B cell (primary cell): ENCODE data around the gene C19orf18. TPM values are rescaled to one million over a fixed set of nuclear protein-coding genes. Genes with fewer than 3 reads are reported as not detected.

ENCODE experiments used
- ATAC-seq: fragments of 200-7000 bp; cut with Tn5 transposase; one replicate; pipeline ENCODE4 v1.10.0; 2021; ENCODE audit warnings: low read depth, mild to moderate bottlenecking, moderate number of reproducible peaks, moderate library complexity
- CTCF ChIA-PET: fragments of 350-600 bp; sonication (Branson Sonifier 250); formaldehyde crosslinking; loops from one replicate; lab custom pipeline; 2021; ENCODE audit warnings: antibody characterized with exemption, inconsistent platforms; lab: Charles Lee
- POLR2A ChIA-PET: fragments of 350-600 bp; sonication (Branson Sonifier 250); formaldehyde crosslinking; loops from one replicate; lab custom pipeline; 2021; ENCODE audit warnings: antibody characterized with exemption; lab: Charles Lee
- DNase-seq: peaks from one replicate; pipeline ENCODE4 v3.0.0; 2013
- H2AFZ ChIP-seq: 2 replicates; pipeline ENCODE4 v1.6.1; 2012; ENCODE audit warnings: mild to moderate bottlenecking, low read depth, low read length; ENCODE audit not compliant: insufficient read depth, poor library complexity, severe bottlenecking
- H3K27ac ChIP-seq, 2 donors: 1 replicate in 1 of 2; 2 replicates in 1 of 2; pipeline ENCODE4 v1.5.1; 2012 to 2013; ENCODE audit warnings: low read length in 2 of 2, mild to moderate bottlenecking in 2 of 2, moderate library complexity in 1 of 2
- H3K27me3 ChIP-seq, 4 experiments: fragments of 200-600 bp in 1 of 4; sonication (generic) in 1 of 4; replicated peaks in 1 of 4; 1 replicate in 2 of 4; 2 replicates in 2 of 4; pipeline versions ENCODE4 v1.6.1 to v1.7.0; 2013 to 2016; ENCODE audit warnings: low read length in 3 of 4, mild to moderate bottlenecking in 2 of 4, mixed read lengths in 1 of 4, moderate library complexity in 1 of 4; ENCODE audit not compliant: insufficient read depth in 4 of 4, control insufficient read depth in 3 of 4; ENCODE audit errors: control extremely low read depth in 1 of 4
- H3K36me3 ChIP-seq, 2 experiments: replicated peaks in 1 of 2; 1 replicate in 1 of 2; 2 replicates in 1 of 2; pipeline versions ENCODE4 v1.6.1 to v1.7.1; 2013; ENCODE audit warnings: low read length in 1 of 2; ENCODE audit not compliant: insufficient read depth in 2 of 2, control insufficient read depth in 1 of 2; ENCODE audit errors: control extremely low read depth in 1 of 2, extremely low read depth in 1 of 2
- H3K4me1 ChIP-seq, 2 donors: fragments of 200-600 bp in 1 of 2; sonication (generic) in 1 of 2; 1 replicate in 1 of 2; 2 replicates in 1 of 2; pipeline versions ENCODE4 v1.5.1 to v1.6.1; 2013 to 2017; ENCODE audit warnings: low read length in 2 of 2; ENCODE audit not compliant: control insufficient read depth in 2 of 2, insufficient read depth in 2 of 2
- H3K4me2 ChIP-seq: replicated peaks from 2 replicates; pipeline ENCODE3; 2012; ENCODE audit warnings: mild to moderate bottlenecking, low read depth, low read length; ENCODE audit not compliant: poor library complexity, severe bottlenecking
- H3K4me3 ChIP-seq, 5 experiments: fragments of 200-600 bp in 1 of 5; sonication (generic) in 1 of 5; 1 replicate in 3 of 5; 2 replicates in 2 of 5; pipeline versions ENCODE4 v1.5.1 to v1.7.0; 2011 to 2016; ENCODE audit warnings: low read length in 4 of 5, mild to moderate bottlenecking in 4 of 5, low read depth in 2 of 5, control low read depth in 1 of 5, moderate library complexity in 1 of 5; ENCODE audit not compliant: insufficient read depth in 1 of 5; ENCODE audit errors: control extremely low read depth in 1 of 5, extremely low read depth in 1 of 5
- H3K79me2 ChIP-seq: fragments of 200-600 bp; sonication (generic); one replicate; pipeline ENCODE4 v1.6.0; 2016; ENCODE audit warnings: low read length; ENCODE audit not compliant: control insufficient read depth, insufficient read depth
- H3K9ac ChIP-seq: fragments of 200-600 bp; sonication (generic); 2 replicates; pipeline ENCODE4 v1.6.1; 2017; ENCODE audit warnings: mild to moderate bottlenecking, low read length, moderate library complexity
- H3K9me3 ChIP-seq, 3 donors: one replicate each; pipeline versions ENCODE4 v1.6.1 to v1.7.1; 2013; ENCODE audit warnings: low read length in 2 of 3; ENCODE audit not compliant: control insufficient read depth in 2 of 3, insufficient read depth in 1 of 3; ENCODE audit errors: control extremely low read depth in 1 of 3
- H4K20me1 ChIP-seq: 2 replicates; pipeline ENCODE4 v1.6.0; 2012; ENCODE audit warnings: mild to moderate bottlenecking, low read length; ENCODE audit not compliant: insufficient read depth, control insufficient read depth, poor library complexity, severe bottlenecking
- H3K27ac Mint-ChIP-seq: one replicate; pipeline ENCODE4 v1.8.0; 2021; ENCODE audit warnings: mixed read lengths
- H3K27me3 Mint-ChIP-seq: one replicate; pipeline ENCODE4 v1.8.0; 2021; ENCODE audit warnings: mixed read lengths
- H3K4me1 Mint-ChIP-seq: one replicate; pipeline ENCODE4 v1.8.0; 2021; ENCODE audit warnings: mixed read lengths
- H3K4me3 Mint-ChIP-seq: one replicate; pipeline ENCODE4 v1.8.0; 2021; ENCODE audit warnings: mixed read lengths
- H3K9me3 Mint-ChIP-seq: one replicate; pipeline ENCODE4 v1.8.0; 2022; ENCODE audit warnings: mixed read lengths; ENCODE audit not compliant: insufficient read depth
- EZH2 ChIP-seq: IDR thresholded peaks from 2 replicates; pipeline ENCODE4 v1.6.1; 2012; ENCODE audit warnings: borderline replicate concordance, low read depth, mild to moderate bottlenecking, moderate library complexity, low read length; ENCODE audit not compliant: insufficient read depth, poor library complexity, severe bottlenecking
- WGBS: methylation state at CpG from one replicate; pipeline ENCODE4 v1.1.5; 2013; ENCODE audit warnings: missing lambda C conversion rate; ENCODE audit not compliant: insufficient coverage; 5-methylcytosine and 5-hydroxymethylcytosine counted together
- intact Hi-C: fragments of 100-400 bp; cut with micrococcal nuclease; formaldehyde crosslinking; loops from one replicate; pipeline ENCODE4 v1.10.0; 2022
- polyA plus RNA-seq: library from polyadenylated mRNA; depleted of rRNA; stranded (reverse); fragments of >200 nt; gene quantifications from 2 replicates; pipeline ENCODE4 v1.2.3, GENCODE V29; 2012
- total RNA-seq, 2 donors: library from RNA; stranded (reverse); fragments of 120-200 nt in 1 of 2; gene quantifications; 1 replicate in 1 of 2; 2 replicates in 1 of 2; pipeline versions ENCODE4 v1.2.3 to v1.2.4, GENCODE V29; 2013 to 2022
- TF ChIP-seq, protein P1 (sequence below): fragments of 200-600 bp; IDR thresholded peaks from one replicate; pipeline ENCODE4 v1.8.0; 2022; ENCODE audit warnings: antibody characterized with exemption, mild to moderate bottlenecking

C19orf18 gene
- total and polyA plus RNA-seq, 2 donors (not counting 1 experiment from before 2014, with no cell fraction given): 1.7 TPM; not detected in 1

DNA sequence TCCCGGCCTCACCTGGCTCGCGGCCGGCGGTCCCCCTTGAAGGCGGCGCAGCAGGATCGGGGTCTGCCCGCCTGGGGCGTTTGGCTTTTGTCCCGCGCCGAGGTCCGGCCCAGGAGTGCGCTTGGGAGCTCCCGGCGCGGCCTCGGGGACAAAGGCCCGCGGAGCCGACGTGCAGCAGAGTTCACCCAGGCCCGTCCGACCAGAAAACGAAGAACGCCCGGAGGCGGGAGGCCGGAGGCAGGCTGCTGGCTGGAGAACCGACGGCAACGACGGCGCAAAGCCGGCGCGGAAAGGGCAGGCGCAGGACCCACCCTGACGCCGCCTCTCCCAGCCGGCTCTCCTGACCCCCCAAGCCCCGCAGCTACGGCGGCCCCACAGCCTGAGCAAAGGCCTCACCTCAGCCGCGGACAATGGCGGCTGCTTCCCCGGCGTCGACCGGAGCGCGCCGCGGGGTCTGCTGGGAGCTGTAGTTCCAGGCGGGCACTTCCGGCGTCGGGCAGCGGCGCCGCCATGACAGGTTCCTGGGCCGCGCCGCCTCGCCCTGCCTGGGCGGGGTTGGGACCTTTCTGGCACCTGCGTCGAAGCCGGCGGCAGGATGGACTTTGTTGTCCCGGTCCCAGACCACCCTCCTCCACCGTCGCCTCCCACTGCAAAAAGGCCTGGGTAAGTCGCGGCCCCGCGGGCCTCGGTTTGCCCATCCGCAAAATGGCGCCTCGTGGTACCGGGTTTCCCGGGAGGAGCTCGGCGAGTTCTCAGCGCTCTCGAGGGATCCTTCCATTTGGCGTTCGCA is 28.2 kb upstream of the C19orf18 start, which contains the start of gene ZNF606:
ZNF606 (minus strand) TSS at position 437 of the 790 bp plus-strand sequence. CDS start 1,501 bp downstream, outside the sequence.
- ATAC-seq (peak; percentile 96), DNase-seq (peak; percentile 93)
- Histone ChIP-seq H3K36me3 (peaks cover 9 to 43% of the 10 kb centered on the region in 2 experiments), H4K20me1 (no peaks in the 10 kb centered on the region), H3K9ac (peak within 1 kb of the TSS; percentile 93), H3K79me2 (peaks cover 41% of the 10 kb centered on the region), H3K4me2 (peak within 1 kb of the TSS; percentile 93), H3K4me3 (peak within 1 kb of the TSS; percentile 77 to 98 (median 94)), H3K27ac (peak within 1 kb of the TSS; percentile 81 to 91), H2AFZ (peak within 1 kb of the TSS; percentile 99), H3K9me3 (peaks cover 2 to 48% (median 34%) of the 10 kb centered on the region in 3 donors), H3K4me1 (peaks cover 22 to 27% of the 10 kb centered on the region in 2 donors), H3K27me3 (no peaks in the 10 kb centered on the region)
- H3K27ac Mint-ChIP-seq: peak within 1 kb of the TSS; percentile 88
- intact Hi-C loops: loop anchor here (1.0 to 10.0 kb wide), 8 partner anchors 55 to 618 kb away; partner anchors contain the start of genes ZNF135, ZNF256, ZNF329 and ZNF417
- no peaks in the 10 kb centered on the region for H3K27me3 Mint-ChIP-seq
- H3K9me3 Mint-ChIP-seq: peaks cover 5% of the 10 kb centered on the region
- CTCF ChIA-PET: interaction anchor here (1.4 to 2.2 kb wide), 2 partner anchors 19 to 517 kb away, joined by 4 to 7 read pairs; partner anchors contain the start of gene ZBTB45
- H3K4me1 Mint-ChIP-seq: peaks cover 35% of the 10 kb centered on the region
- TF ChIP-seq, protein P1, sequence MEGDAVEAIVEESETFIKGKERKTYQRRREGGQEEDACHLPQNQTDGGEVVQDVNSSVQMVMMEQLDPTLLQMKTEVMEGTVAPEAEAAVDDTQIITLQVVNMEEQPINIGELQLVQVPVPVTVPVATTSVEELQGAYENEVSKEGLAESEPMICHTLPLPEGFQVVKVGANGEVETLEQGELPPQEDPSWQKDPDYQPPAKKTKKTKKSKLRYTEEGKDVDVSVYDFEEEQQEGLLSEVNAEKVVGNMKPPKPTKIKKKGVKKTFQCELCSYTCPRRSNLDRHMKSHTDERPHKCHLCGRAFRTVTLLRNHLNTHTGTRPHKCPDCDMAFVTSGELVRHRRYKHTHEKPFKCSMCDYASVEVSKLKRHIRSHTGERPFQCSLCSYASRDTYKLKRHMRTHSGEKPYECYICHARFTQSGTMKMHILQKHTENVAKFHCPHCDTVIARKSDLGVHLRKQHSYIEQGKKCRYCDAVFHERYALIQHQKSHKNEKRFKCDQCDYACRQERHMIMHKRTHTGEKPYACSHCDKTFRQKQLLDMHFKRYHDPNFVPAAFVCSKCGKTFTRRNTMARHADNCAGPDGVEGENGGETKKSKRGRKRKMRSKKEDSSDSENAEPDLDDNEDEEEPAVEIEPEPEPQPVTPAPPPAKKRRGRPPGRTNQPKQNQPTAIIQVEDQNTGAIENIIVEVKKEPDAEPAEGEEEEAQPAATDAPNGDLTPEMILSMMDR: no peak
- TF ChIP-seq EZH2: no peak
- H3K4me3 Mint-ChIP-seq: peak within 1 kb of the TSS; percentile 91
- under 1% methylated on average over 91 of the region's 91 CpGs for WGBS
- POLR2A ChIA-PET: interaction anchor here (0.6 to 1.7 kb wide), 12 partner anchors 16 to 639 kb away, joined by 3 to 7 read pairs (median 4); partner anchors contain the start of genes TRAPPC2B, ZNF135, ZNF211 and ZNF417
